Measurements from ENCODE around the gene CIAO1. TPM values are rescaled to one million over a fixed set of nuclear protein-coding genes. Genes with fewer than 3 reads are reported as not detected.

CIAO1 gene
- total and polyA plus RNA-seq, 2 of the 13 experiments (the other 11 are each of a cell fraction or from before 2014, with no cell fraction given): 99.3 to 120 TPM

DNA sequence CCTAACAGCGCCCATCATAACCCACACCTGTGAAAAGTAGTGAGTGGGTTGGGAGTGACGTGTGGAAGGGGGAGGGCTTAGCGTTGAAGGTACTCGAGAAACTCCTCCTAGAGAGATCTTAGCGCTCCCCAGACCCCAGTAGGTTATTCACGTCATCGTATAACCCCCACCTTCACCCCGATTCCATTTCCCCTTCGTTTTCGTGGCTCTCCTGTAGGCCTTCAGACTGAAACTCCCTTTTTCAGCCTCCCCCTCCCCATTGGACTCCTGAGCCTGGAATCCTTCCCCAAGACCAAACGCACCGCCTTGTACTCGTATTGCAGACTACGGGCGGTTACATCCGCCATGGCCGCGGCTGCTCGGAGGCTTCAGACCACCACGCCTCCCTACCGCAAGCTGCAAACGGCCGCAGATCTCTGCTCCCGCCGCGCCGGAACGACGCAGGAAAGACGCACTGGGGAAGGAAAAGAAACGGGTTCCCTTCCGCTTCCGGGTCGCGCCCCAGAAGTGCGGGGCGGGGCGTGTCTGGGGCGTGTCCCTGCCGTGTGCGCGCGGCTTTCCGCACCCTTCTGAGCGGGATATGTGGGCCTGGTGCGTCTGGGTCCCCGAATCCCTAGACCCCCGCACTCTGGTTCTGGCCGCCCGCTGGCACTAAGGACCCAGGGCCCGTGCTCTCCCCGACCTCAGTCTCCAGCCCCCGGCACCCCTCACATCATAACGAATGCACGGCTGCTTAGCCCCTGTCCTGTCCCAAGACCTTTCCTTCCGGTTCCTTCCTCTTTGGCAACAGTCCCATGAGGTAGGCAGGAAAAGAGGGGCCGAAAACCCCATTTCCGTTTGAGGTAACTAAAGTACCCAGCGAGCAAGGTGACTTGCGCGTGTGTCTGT, 39.3 kb downstream of the CIAO1 start, which contains the start of gene SNRNP200 (continued):
- TF ChIP-seq ZBTB33 (CRISPR knock-in tag; IDR thresholded peaks at IDR 0.05) (no peak; the same call in 1 of the 2 replicates), ZNF296 (CRISPR knock-in tag; conservative IDR thresholded peaks at IDR 0.05) (no peak), ZNF674 (CRISPR knock-in tag; IDR thresholded peaks at IDR 0.05; ENCODE audit: low read depth) (no peak), PHB2 (IDR thresholded peaks at IDR 0.05; ENCODE audit: partially characterized antibody) (no peak), NFRKB (IDR thresholded peaks at IDR 0.05) (no peak), ZNF275 (CRISPR knock-in tag; IDR thresholded peaks at IDR 0.05; ENCODE audit: borderline replicate concordance) (peak; percentile 91), ATF7-NPFF (CRISPR knock-in tag; IDR thresholded peaks at IDR 0.05; ENCODE audit: low read depth) (peak; percentile 92), ZNF260 (CRISPR knock-in tag; IDR thresholded peaks at IDR 0.05; ENCODE audit: borderline replicate concordance, low read depth) (no peak), ZKSCAN1 (IDR thresholded peaks at IDR 0.05; ENCODE audit: low read length) (no peak), MXD4 (CRISPR knock-in tag; IDR thresholded peaks at IDR 0.05) (peak; percentile 89), FOSL2 (CRISPR knock-in tag; IDR thresholded peaks at IDR 0.05) (no peak; the same call in none of the 2 replicates), ZBTB43 (CRISPR knock-in tag; conservative IDR thresholded peaks at IDR 0.05) (peak; percentile 79), ZNF24 (IDR thresholded peaks at IDR 0.05) (no peak), ZNF30 (CRISPR knock-in tag; IDR thresholded peaks at IDR 0.05) (peak; percentile 79; the same call in 1 of the 2 replicates), HNRNPLL (IDR thresholded peaks at IDR 0.05; ENCODE audit: low read depth, low read length, poor library complexity, severe bottlenecking) (peak; percentile 92), ZNF782 (CRISPR knock-in tag; IDR thresholded peaks at IDR 0.05; ENCODE audit: borderline replicate concordance) (peak; percentile 97; the same call in 1 of the 2 replicates), ERF (CRISPR knock-in tag; IDR thresholded peaks at IDR 0.05) (peak; percentile 87), ATAD3A (CRISPR knock-in tag; IDR thresholded peaks at IDR 0.05) (no peak), ZNF264 (CRISPR knock-in tag; IDR thresholded peaks at IDR 0.05) (peak; percentile 93), MTA1 (CRISPR knock-in tag; IDR thresholded peaks at IDR 0.05; ENCODE audit: borderline replicate concordance) (peak; percentile 93; the same call in 1 of the 2 replicates)
- TF ChIP-seq, protein P1, sequence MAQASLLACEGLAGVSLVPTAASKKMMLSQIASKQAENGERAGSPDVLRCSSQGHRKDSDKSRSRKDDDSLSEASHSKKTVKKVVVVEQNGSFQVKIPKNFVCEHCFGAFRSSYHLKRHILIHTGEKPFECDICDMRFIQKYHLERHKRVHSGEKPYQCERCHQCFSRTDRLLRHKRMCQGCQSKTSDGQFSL (CRISPR knock-in tag; IDR thresholded peaks at IDR 0.05): peak; percentile 87; the same call in 1 of the 2 replicates
- TF ChIP-seq, protein P2, sequence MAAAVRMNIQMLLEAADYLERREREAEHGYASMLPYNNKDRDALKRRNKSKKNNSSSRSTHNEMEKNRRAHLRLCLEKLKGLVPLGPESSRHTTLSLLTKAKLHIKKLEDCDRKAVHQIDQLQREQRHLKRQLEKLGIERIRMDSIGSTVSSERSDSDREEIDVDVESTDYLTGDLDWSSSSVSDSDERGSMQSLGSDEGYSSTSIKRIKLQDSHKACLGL (CRISPR knock-in tag; IDR thresholded peaks at IDR 0.05): peak; percentile 79; the same call in 1 of the 2 replicates
- TF ChIP-seq, protein P3, sequence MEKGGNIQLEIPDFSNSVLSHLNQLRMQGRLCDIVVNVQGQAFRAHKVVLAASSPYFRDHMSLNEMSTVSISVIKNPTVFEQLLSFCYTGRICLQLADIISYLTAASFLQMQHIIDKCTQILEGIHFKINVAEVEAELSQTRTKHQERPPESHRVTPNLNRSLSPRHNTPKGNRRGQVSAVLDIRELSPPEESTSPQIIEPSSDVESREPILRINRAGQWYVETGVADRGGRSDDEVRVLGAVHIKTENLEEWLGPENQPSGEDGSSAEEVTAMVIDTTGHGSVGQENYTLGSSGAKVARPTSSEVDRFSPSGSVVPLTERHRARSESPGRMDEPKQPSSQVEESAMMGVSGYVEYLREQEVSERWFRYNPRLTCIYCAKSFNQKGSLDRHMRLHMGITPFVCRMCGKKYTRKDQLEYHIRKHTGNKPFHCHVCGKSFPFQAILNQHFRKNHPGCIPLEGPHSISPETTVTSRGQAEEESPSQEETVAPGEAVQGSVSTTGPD (CRISPR knock-in tag; IDR thresholded peaks at IDR 0.05): no peak

Measured in HepG2 (cell line).